CD1c-positive myeloid dendritic cell (primary cell): ENCODE results near the gene ARHGAP6.
"Not testable (repeated sequence)": the region's sequence is repeated elsewhere in the genome, so short reads cannot be mapped to it uniquely, and the experiment has no call there.

Source experiments
- DNase-seq: peaks from one replicate; pipeline ENCODE4 v3.0.0-alpha.2; 2016; ENCODE audit errors: extremely low spot score

Gene ARHGAP6

DNA sequence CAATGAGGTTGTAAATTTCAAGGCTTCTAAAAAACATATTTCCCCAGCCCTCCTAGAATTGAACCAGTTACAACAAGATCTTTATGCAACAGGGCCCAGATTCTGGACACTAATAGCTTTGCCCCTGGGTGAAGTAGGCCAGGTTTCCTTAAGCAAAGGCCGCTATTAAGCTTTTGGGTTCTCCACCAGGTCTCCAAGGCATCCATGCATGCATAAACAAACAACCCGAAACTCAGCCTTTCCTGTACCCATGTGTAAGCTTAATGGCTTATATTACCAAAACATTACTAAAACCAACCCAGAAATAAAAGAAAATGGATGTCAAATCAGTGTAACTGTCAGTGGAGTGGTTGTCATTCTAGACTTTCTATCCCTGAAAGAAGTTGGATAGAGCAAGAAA, 137.1 kb downstream of the ARHGAP6 start:
- DNase-seq, result no peak

GRCh38 chrX:11525685-11526084, 140.0 kb downstream of the ARHGAP6 start:
- DNase-seq, result no peak

GRCh38 chrX:11519234-11519633, 146.5 kb downstream of the ARHGAP6 start:
- not testable (repeated sequence) for DNase-seq

GRCh38 chrX:11509786-11510185, 155.9 kb downstream of the ARHGAP6 start:
- no peak for DNase-seq

- DNase-seq, result no peak
Measured at GRCh38 chrX:11504234-11504633, 161.5 kb downstream of the ARHGAP6 start.

GRCh38 chrX:11499076-11500044, 166.4 kb downstream of the ARHGAP6 start:
- DNase-seq, result no peak

DNA sequence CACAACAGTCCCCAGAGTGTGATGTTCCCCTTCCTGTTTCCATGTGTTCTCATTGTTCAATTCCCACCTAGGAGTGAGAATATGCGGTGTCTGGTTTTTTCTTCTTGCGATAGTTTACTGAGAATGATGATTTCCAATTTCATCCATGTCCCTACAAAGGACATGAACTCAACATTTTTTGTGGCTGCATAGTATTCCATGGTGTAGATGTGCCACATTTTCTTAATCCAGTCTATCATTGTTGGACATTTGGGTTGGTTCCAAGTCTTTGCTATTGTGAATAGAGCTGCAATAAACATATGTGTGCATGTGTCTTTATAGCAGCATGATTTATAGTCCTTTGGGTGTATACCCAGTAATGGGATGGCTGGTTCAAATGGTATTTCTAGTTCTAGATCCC, 174.3 kb downstream of the ARHGAP6 start:
- DNase-seq, result not testable (repeated sequence)

GRCh38 chrX:11484290-11484689, 181.4 kb downstream of the ARHGAP6 start:
- DNase-seq, result no peak

DNA sequence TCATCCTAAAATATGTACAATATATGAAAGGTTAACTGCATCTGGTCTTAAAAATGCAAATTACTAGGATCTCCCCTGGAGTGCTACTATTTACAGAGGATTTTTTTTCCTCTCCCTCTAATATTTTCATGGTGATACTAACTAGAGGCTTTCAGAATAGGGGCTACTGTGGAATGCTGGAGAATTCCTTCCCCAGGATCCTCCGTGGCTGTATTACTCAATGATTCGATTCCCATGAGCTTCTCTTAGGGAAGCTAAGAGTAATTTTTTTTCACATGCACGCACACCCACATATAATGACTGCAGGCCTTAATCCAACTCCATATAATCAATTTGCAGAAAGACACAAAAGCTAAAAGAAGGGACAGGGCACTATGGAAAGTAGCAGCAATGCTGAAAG, 184.7 kb downstream of the ARHGAP6 start:
- no peak for DNase-seq

- no peak for DNase-seq
Measured at GRCh38 chrX:11480626-11481025, 185.1 kb downstream of the ARHGAP6 start.

DNA sequence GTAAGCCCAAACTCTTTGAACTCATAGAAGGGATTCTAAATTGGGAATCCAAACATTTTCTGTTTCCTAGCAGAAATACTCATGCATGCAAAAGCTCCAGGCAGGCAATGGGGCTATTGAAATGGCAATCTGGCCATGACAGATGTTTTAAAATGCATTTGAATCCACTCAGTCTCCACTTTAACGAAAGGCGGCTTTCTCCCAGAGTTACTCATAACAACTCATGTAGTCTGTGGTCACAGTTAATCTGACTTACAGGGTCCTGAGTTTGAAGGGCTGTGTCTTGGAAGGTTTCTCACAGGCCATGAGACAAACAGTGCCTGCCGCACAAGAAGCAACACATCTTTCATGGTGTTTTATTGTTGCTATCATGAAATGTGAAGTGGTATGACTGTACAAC, 186.8 kb downstream of the ARHGAP6 start:
- DNase-seq, result no peak

GRCh38 chrX:11478026-11478425, 187.7 kb downstream of the ARHGAP6 start:
- DNase-seq, result no peak

GRCh38 chrX:11474576-11474975, 191.1 kb downstream of the ARHGAP6 start:
- DNase-seq, result no peak

DNA sequence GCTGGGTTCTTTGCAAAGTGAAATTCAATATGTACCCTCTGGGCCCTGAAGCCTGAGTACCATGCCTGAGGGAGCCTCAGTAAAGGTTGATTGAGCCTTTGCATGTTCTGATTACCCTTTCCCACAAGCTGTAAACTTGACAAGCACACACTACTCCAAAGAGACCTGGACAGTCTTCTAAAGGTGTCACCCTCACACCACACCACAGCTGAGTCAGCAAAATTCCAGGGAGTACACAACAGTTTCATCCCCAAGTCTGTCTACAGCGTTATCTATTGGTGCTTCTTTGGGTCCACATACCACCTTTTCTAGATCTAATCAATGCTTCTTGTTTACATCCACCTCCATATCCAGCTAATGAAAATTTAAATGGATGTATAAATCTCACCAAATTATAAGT, 191.7 kb downstream of the ARHGAP6 start:
- DNase-seq, result no peak

- DNase-seq, result no peak
Measured at GRCh38 chrX:11472879-11473278, 192.8 kb downstream of the ARHGAP6 start.

DNA sequence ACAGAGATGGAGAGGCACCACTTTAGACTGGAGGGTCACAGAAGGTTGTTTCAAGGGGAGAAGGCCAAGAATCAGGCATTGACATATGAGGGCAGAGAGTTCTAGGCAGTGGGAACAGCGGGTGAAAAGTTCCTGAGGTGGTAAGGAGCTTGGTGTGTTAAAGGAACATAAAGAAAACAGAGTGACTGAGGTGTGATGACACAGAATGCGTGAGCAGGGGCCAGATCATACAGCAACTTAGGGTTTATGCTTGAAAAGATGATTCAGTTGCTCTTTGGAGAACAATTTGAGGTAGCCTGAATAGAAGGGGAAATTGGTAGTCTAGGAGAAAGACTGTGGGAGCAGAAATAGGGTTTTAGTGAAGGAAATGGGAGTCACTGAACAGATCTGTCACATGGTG, 193.3 kb downstream of the ARHGAP6 start:
- DNase-seq, result no peak

DNA sequence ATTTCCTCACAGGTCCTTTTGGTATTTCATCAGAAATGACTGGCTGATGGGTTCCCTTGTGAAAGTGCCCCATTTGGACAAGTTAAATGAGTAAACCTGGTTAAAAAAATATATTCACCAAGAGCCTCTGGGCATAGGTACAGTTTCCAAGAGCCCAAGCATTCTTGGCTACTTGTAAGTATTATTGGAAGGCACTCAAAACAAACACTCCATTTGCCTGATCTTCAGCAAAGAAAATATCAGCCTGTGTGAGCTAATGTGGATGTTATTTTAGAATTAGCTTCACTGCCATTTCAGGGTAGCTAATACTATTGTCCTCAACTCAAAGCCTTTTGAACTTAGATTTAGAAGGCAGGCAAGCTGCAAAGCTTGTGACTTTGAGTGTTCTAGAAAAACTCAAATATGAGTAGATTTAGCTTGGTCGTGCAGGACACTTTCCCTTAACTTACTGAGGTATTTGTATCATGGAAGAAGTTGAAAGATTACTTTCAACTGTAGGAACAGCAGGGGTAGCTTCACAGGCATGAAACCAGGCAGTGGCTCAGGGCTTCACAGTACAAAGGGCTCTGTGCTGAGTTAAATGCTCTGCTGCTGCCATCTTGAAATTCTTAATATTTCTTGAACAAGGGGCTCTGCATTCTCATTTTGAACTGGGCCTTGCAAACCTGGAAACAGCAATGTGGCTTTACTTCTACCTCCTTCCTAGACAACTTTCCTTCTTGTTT, 195.3 kb downstream of the ARHGAP6 start:
- no peak for DNase-seq

DNA sequence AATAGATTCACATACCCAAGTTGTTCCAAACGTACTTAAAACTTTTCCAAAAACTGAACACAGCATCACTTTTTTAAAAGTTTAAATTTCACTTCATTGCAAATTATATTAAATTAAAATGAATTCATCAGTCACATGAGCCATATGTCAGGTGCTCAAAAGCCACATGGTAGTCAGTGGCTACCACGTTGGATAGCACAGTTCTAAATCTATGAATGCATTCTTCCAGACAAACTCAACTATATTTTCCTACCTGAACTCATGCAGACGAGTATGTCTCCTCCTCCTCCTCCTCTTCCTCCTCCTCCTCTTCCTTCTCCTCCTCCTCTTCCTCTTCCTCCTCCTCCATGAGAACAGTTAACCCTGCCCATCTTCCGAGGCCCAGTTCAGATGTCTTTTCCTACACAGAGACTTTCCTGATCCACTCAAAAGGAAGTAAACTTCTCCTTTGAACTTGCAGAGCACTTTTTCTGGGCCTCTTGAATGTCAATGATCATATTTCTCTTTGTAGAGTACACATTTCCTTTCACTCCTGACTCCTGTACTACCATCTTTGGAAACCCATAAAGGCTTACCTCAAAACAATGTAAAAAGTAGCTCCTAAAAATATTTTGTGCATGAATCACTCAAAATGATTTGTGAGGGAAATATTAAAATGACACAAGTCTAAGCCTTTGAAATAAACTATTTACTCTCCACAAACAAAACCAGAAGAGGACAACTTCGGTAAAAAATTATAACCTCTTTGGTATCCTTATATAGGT, 199.9 kb downstream of the ARHGAP6 start:
- DNase-seq, result no peak

- no peak for DNase-seq
Measured at GRCh38 chrX:11464836-11465463, 200.8 kb downstream of the ARHGAP6 start.

DNA sequence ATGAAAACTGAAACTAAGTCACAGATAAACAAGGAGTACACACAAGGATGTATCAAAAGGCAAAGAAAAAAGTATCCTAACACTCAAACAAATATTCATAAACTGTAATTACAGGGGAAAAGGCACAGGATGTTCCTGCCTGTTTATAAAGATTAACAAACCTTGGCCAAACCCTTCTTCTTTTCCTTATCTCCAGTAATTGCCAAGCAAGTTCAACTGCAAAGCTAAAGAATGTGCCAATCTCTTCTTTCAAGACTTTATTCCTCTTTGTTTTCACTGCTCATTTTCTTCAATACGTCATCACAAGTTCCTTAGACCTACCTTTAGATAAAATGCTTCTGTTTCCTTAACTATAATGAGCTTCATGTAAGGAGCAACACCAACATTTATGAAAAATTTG, 201.3 kb downstream of the ARHGAP6 start:
- no peak for DNase-seq

DNA sequence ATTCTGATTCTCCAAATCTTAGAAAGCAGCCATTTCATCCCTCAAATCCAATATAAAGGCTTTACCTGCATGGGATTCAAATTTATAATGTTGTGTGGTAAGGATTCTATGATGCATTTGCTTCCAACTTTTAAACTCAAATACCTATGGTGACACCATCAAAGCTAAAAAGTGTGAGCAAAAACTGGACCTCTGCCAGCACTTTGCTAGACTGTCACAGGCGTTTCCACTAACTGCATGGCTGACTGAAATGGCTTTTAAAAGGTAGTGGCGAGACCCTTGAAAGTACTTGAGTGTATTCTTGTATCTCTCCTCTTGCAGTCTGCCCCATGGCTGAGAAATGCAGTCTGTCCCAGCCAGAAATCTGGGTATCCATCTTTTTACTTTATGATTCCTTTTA, 203.1 kb downstream of the ARHGAP6 start:
- DNase-seq, result no peak

DNA sequence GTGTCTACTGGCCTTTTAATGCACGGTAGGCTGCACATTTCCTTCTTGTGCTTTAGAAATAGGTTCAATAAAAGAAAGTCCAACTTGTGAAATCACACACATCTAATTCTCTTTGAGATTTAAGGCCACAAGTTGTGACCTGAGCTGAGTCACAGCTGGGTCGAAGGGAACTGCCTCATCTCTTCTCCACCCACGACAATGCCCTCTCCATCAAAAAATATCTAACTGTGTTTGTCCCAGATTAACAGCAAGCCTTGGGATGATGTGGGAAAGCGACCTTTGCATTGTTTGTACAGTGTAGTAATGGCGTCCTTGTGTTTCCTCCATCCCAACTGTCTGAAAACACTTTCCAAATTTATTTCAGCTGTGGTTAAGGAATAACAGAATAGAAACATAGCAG, 203.6 kb downstream of the ARHGAP6 start:
- DNase-seq, result no peak
